HFFc6 (cell line): ENCODE results near the gene GC. TPM values are rescaled to one million over a fixed set of nuclear protein-coding genes. Genes with fewer than 3 reads are reported as not detected.

Experiments
- DNase-seq: peaks from one replicate; pipeline ENCODE4 v3.0.0-alpha.2; 2018
- H3K27ac Mint-ChIP-seq: 2 replicates; pipeline ENCODE4 v1.8.0; 2020; ENCODE audit warnings: mild to moderate bottlenecking, mixed read lengths
- H3K27me3 Mint-ChIP-seq: 2 replicates; pipeline ENCODE4 v1.8.0; 2021; ENCODE audit warnings: mild to moderate bottlenecking, moderate library complexity, mixed read lengths; ENCODE audit not compliant: insufficient read depth
- H3K36me3 Mint-ChIP-seq: 2 replicates; pipeline ENCODE4 v1.8.0; 2021; ENCODE audit warnings: low read depth, mixed read lengths
- H3K4me1 Mint-ChIP-seq: 2 replicates; pipeline ENCODE4 v1.8.0; 2020; ENCODE audit warnings: low read depth, mixed read lengths
- H3K4me3 Mint-ChIP-seq: 2 replicates; pipeline ENCODE4 v1.8.0; 2020; ENCODE audit warnings: mild to moderate bottlenecking, moderate library complexity, mixed read lengths
- H3K9me3 Mint-ChIP-seq: 2 replicates; pipeline ENCODE4 v1.8.0; 2020; ENCODE audit warnings: mild to moderate bottlenecking, mixed read lengths
- CTCF ChIP-seq: fragments of 200-600 bp; sonication (generic); IDR thresholded peaks from 2 replicates; pipeline ENCODE4 v1.5.0; 2021; ENCODE audit warnings: antibody characterized with exemption, mild to moderate bottlenecking
- total RNA-seq, 6 experiments: library from RNA; stranded (reverse); fragmentation: NEBNext Ultra II Directional; extraction: Animal tissue kit (Norgen Biotek cat#: 25700); gene quantifications; 2 replicates in 1 of 6; 3 replicates in 5 of 6; pipeline ENCODE4 v1.2.3, GENCODE V29; 2021

The GC gene
- total RNA-seq, 6 experiments from 2014 or later: not detected

GRCh38 chr4:71732706-71733105 is 51.2 kb downstream of the GC start:
- H3K36me3 Mint-ChIP-seq: no peaks in the 10 kb centered on the region
- no peak overlapping the region for H3K4me3 Mint-ChIP-seq
- no peaks in the 10 kb centered on the region for H3K9me3 Mint-ChIP-seq
- peak; percentile 76 for TF ChIP-seq CTCF
- peaks cover 6% of the 10 kb centered on the region; the same call in 1 of the 2 replicates for H3K27me3 Mint-ChIP-seq
- no peaks in the 10 kb centered on the region for H3K4me1 Mint-ChIP-seq
- no peak overlapping the region for H3K27ac Mint-ChIP-seq
- DNase-seq: peak; percentile 53

- Mint-ChIP-seq H3K27ac (no peak overlapping the region), H3K4me3 (no peak overlapping the region), H3K36me3 (no peaks in the 10 kb centered on the region), H3K4me1 (no peaks in the 10 kb centered on the region), H3K27me3 (peaks cover 7% of the 10 kb centered on the region; the same call in 1 of the 2 replicates), H3K9me3 (no peaks in the 10 kb centered on the region)
- no peak for TF ChIP-seq CTCF
- peak; percentile 8 for DNase-seq
Observed at GRCh38 chr4:71732066-71732465, 51.8 kb downstream of the GC start.

GRCh38 chr4:71729856-71730255 is 54.0 kb downstream of the GC start:
- no peaks in the 10 kb centered on the region for H3K4me1 Mint-ChIP-seq

GRCh38 chr4:71713611-71714203 is 70.2 kb downstream of the GC start:
- Mint-ChIP-seq H3K4me3 (no peak overlapping the region), H3K27ac (no peak overlapping the region), H3K4me1 (peaks cover 8% of the 10 kb centered on the region; the same call in 1 of the 2 replicates), H3K27me3 (peaks cover 12% of the 10 kb centered on the region), H3K9me3 (no peaks in the 10 kb centered on the region), H3K36me3 (no peaks in the 10 kb centered on the region)
- TF ChIP-seq CTCF: peak; percentile 88
- peak; percentile 60 for DNase-seq

More at GRCh38 chr4:71729856-71730255, 54.0 kb downstream of the GC start:
- TF ChIP-seq CTCF: no peak
- Mint-ChIP-seq H3K36me3 (no peaks in the 10 kb centered on the region), H3K4me3 (no peak overlapping the region), H3K27me3 (peaks cover 6% of the 10 kb centered on the region; the same call in 1 of the 2 replicates), H3K27ac (no peak overlapping the region), H3K9me3 (no peaks in the 10 kb centered on the region)
- DNase-seq: no peak

GRCh38 chr4:71711985-71712348 is 71.9 kb downstream of the GC start:
- no peak for TF ChIP-seq CTCF
- H3K9me3 Mint-ChIP-seq: no peaks in the 10 kb centered on the region
- H3K27ac Mint-ChIP-seq: no peak overlapping the region
- DNase-seq: no peak
- H3K4me1 Mint-ChIP-seq: peaks cover 8% of the 10 kb centered on the region; the same call in 1 of the 2 replicates
- H3K27me3 Mint-ChIP-seq: peaks cover 12% of the 10 kb centered on the region
- no peak overlapping the region for H3K4me3 Mint-ChIP-seq
- no peaks in the 10 kb centered on the region for H3K36me3 Mint-ChIP-seq
